ENCODE measurements around the gene GON4L.
A peak's percentile ranks its signal among the peaks of the same experiment; 100 is the strongest.
"Not testable (repeated sequence)": the region's sequence is repeated elsewhere in the genome, so short reads cannot be mapped to it uniquely, and the experiment has no call there.

GON4L gene

GRCh38 chr1:155745284-155746228 lies 111.5 kb downstream of the GON4L start:
- DNase-seq = peak; percentile 90

- no peak for DNase-seq
Measured at GRCh38 chr1:155744711-155745283, 112.2 kb downstream of the GON4L start.

- DNase-seq = no peak
Measured at GRCh38 chr1:155741908-155742307, 115.1 kb downstream of the GON4L start.

- DNase-seq = no peak
Measured at GRCh38 chr1:155740995-155741394, 116.0 kb downstream of the GON4L start.

- DNase-seq = no peak
Measured at GRCh38 chr1:155729031-155729898, 127.7 kb downstream of the GON4L start.

GRCh38 chr1:155725142-155725541 lies 131.9 kb downstream of the GON4L start:
- DNase-seq = no peak

GRCh38 chr1:155719703-155720102 lies 137.3 kb downstream of the GON4L start:
- DNase-seq = no peak

GRCh38 chr1:155718524-155719115 lies 138.4 kb downstream of the GON4L start:
- DNase-seq = not testable (repeated sequence)

- DNase-seq = no peak
Measured at GRCh38 chr1:155717041-155717440, 140.0 kb downstream of the GON4L start.

GRCh38 chr1:155715777-155716176 lies 141.2 kb downstream of the GON4L start:
- no peak for DNase-seq

- DNase-seq = not testable (repeated sequence)
Measured at GRCh38 chr1:155715056-155715455, 142.0 kb downstream of the GON4L start.

- DNase-seq = no peak
Measured at GRCh38 chr1:155713075-155713474, 143.9 kb downstream of the GON4L start.

- DNase-seq = not testable (repeated sequence)
Measured at GRCh38 chr1:155712636-155713035, 144.4 kb downstream of the GON4L start.

- not testable (repeated sequence) for DNase-seq
Measured at GRCh38 chr1:155711457-155711856, 145.6 kb downstream of the GON4L start.

- no peak for DNase-seq
Measured at GRCh38 chr1:155709391-155709790, 147.6 kb downstream of the GON4L start.

- no peak for DNase-seq
Measured at GRCh38 chr1:155706139-155706538, 150.9 kb downstream of the GON4L start.

GRCh38 chr1:155704414-155704813 lies 152.6 kb downstream of the GON4L start:
- not testable (repeated sequence) for DNase-seq

- no peak for DNase-seq
Measured at GRCh38 chr1:155703216-155703615, 153.8 kb downstream of the GON4L start.

- DNase-seq = not testable (repeated sequence)
Measured at GRCh38 chr1:155701675-155702074, 155.3 kb downstream of the GON4L start.
